Measurements from ENCODE around the gene PIK3AP1. TPM values are rescaled to one million over a fixed set of nuclear protein-coding genes. Genes with fewer than 3 reads are reported as not detected.

The PIK3AP1 gene
- total RNA-seq, 4 donors from 2014 or later = 16.6 to 34.7 (median 29.7) TPM

- ATAC-seq (ENCODE audit: low FRiP score) = no peak
These were observed 114.1 kb downstream of the PIK3AP1 start for GRCh38 chr10:96606216-96606615.

GRCh38 chr10:96600337-96600736 lies 120.0 kb downstream of the PIK3AP1 start:
- DNase-seq (ENCODE audit: low spot score) (no peak), ATAC-seq (ENCODE audit: low FRiP score) (no peak)

More at GRCh38 chr10:96606216-96606615, 114.1 kb downstream of the PIK3AP1 start:
- TF ChIP-seq CTCF (IDR thresholded peaks at IDR 0.05) = no peak
- DNase-seq (ENCODE audit: low spot score) = no peak

GRCh38 chr10:96598846-96599245 lies 121.5 kb downstream of the PIK3AP1 start:
- TF ChIP-seq CTCF (IDR thresholded peaks at IDR 0.05) = no peak
- DNase-seq (ENCODE audit: low spot score) = no peak
- no peak for ATAC-seq (ENCODE audit: low FRiP score)

More at GRCh38 chr10:96600337-96600736, 120.0 kb downstream of the PIK3AP1 start:
- TF ChIP-seq CTCF (IDR thresholded peaks at IDR 0.05) = no peak

GRCh38 chr10:96596422-96597407 lies 123.6 kb downstream of the PIK3AP1 start:
- DNase-seq (ENCODE audit: low spot score) = no peak
- no peak for TF ChIP-seq CTCF (IDR thresholded peaks at IDR 0.05)
- ATAC-seq (ENCODE audit: low FRiP score) = no peak

GRCh38 chr10:96595741-96596140 lies 124.6 kb downstream of the PIK3AP1 start:
- TF ChIP-seq CTCF (IDR thresholded peaks at IDR 0.05) = no peak
- DNase-seq (ENCODE audit: low spot score) = no peak
- ATAC-seq (ENCODE audit: low FRiP score) = no peak

GRCh38 chr10:96591946-96592345 lies 128.4 kb downstream of the PIK3AP1 start:
- no peak for TF ChIP-seq CTCF (IDR thresholded peaks at IDR 0.05)
- ATAC-seq (ENCODE audit: low FRiP score) = no peak
- no peak for DNase-seq (ENCODE audit: low spot score)
